Smooth muscle cell (in vitro differentiated cells): ENCODE measurements around the gene SENP2. TPM values are rescaled to one million over a fixed set of nuclear protein-coding genes. Genes with fewer than 3 reads are reported as not detected.

Source experiments
- DNase-seq: peaks from one replicate; lab custom pipeline; 2025; ENCODE audit not compliant: unreplicated experiment; lab: John Stamatoyannopoulos, UW
- H2AFZ ChIP-seq: fragments of 200-600 bp; sonication (generic); 2 replicates; pipeline ENCODE4 v1.6.0; 2016; ENCODE audit warnings: antibody characterized with exemption, low read depth, mild to moderate bottlenecking
- H3F3A ChIP-seq: fragments of 200-600 bp; sonication (generic); 2 replicates; pipeline ENCODE4 v1.6.0; 2017; ENCODE audit warnings: antibody characterized with exemption, low read depth
- H3K27ac ChIP-seq: fragments of 200-600 bp; sonication (generic); 2 replicates; pipeline ENCODE4 v1.5.1; 2016; ENCODE audit warnings: low read depth, mild to moderate bottlenecking
- H3K27me3 ChIP-seq: fragments of 200-600 bp; sonication (generic); 2 replicates; pipeline ENCODE4 v1.6.1; 2016; ENCODE audit warnings: low read depth, mild to moderate bottlenecking
- H3K36me3 ChIP-seq: fragments of 200-600 bp; sonication (generic); 2 replicates; pipeline ENCODE4 v1.5.1; 2016; ENCODE audit warnings: low read depth
- H3K4me1 ChIP-seq: fragments of 200-600 bp; sonication (generic); 2 replicates; pipeline ENCODE4 v1.5.1; 2016; ENCODE audit warnings: low read depth
- H3K4me2 ChIP-seq: fragments of 200-600 bp; sonication (generic); 2 replicates; pipeline ENCODE4 v1.6.0; 2016; ENCODE audit warnings: mild to moderate bottlenecking
- H3K4me3 ChIP-seq: fragments of 200-600 bp; sonication (generic); 2 replicates; pipeline ENCODE4 v1.5.1; 2016; ENCODE audit warnings: mild to moderate bottlenecking
- H3K79me2 ChIP-seq: fragments of 200-600 bp; sonication (generic); 2 replicates; pipeline ENCODE4 v1.6.0; 2016; ENCODE audit warnings: low read depth, mild to moderate bottlenecking
- H3K9ac ChIP-seq: fragments of 200-600 bp; sonication (generic); 2 replicates; pipeline ENCODE4 v1.6.0; 2016; ENCODE audit warnings: low read depth
- H3K9me3 ChIP-seq: fragments of 200-600 bp; sonication (generic); replicated peaks from 2 replicates; pipeline ENCODE4 v1.5.1; 2016; ENCODE audit warnings: low read depth
- H4K20me1 ChIP-seq: fragments of 200-600 bp; sonication (generic); 2 replicates; pipeline ENCODE4 v1.6.0; 2016; ENCODE audit warnings: low read depth
- CTCF ChIP-seq: fragments of 200-600 bp; sonication (generic); IDR thresholded peaks from 2 replicates; pipeline ENCODE4 v1.5.1; 2017; ENCODE audit warnings: borderline replicate concordance, mild to moderate bottlenecking, antibody characterized with exemption; ENCODE audit not compliant: insufficient read depth, poor library complexity, severe bottlenecking
- WGBS: methylation state at CpG from one replicate; pipeline ENCODE4 v1.1.7; 2016; ENCODE audit warnings: low lambda C conversion rate; 5-methylcytosine and 5-hydroxymethylcytosine counted together
- polyA plus RNA-seq: library from polyadenylated mRNA; unstranded; fragments of >200 nt; fragmentation: Nextera tagmentation; extraction: Ambion mirVana; gene quantifications from 2 replicates; pipeline ENCODE4 v1.2.1, GENCODE V29; 2016
- total RNA-seq: library from RNA; depleted of rRNA; stranded (reverse); fragments of >200 nt; gene quantifications from 2 replicates; pipeline ENCODE4 v1.2.3, GENCODE V29; 2014

Gene SENP2
- total and polyA plus RNA-seq, 2 experiments from 2014 or later, result 22.9 to 27.4 TPM

- Histone ChIP-seq H3K9ac (no peak overlapping the region), H3K9me3 (no peaks in the 10 kb centered on the region), H3K27me3 (no peaks in the 10 kb centered on the region), H3K36me3 (no peaks in the 10 kb centered on the region), H2AFZ (no peak overlapping the region), H4K20me1 (peaks cover 20% of the 10 kb centered on the region), H3K4me1 (no peaks in the 10 kb centered on the region), H3K4me2 (no peak overlapping the region), H3F3A (no peaks in the 10 kb centered on the region), H3K4me3 (no peak overlapping the region), H3K79me2 (peaks cover 19% of the 10 kb centered on the region), H3K27ac (no peak overlapping the region)
- no peak for DNase-seq
- WGBS, result 93% methylated on average over 3 of the region's 3 CpGs
- TF ChIP-seq CTCF, result no peak
Observed at GRCh38 chr3:185594073-185594472, 8.0 kb downstream of the SENP2 start.

GRCh38 chr3:185595526-185595925, 9.4 kb downstream of the SENP2 start:
- H3K27ac ChIP-seq, result no peak overlapping the region
- DNase-seq, result no peak
- H3K4me2 ChIP-seq, result no peak overlapping the region
- peaks cover 14% of the 10 kb centered on the region for H4K20me1 ChIP-seq
- H3F3A ChIP-seq, result no peaks in the 10 kb centered on the region
- H3K27me3 ChIP-seq, result no peaks in the 10 kb centered on the region
- 96% methylated on average over 4 of the region's 4 CpGs for WGBS
- H3K79me2 ChIP-seq, result peaks cover 12% of the 10 kb centered on the region
- H3K9me3 ChIP-seq, result no peaks in the 10 kb centered on the region
- no peak overlapping the region for H3K4me3 ChIP-seq
- no peak overlapping the region for H3K9ac ChIP-seq
- H2AFZ ChIP-seq, result no peak overlapping the region
- TF ChIP-seq CTCF, result no peak
- no peaks in the 10 kb centered on the region for H3K36me3 ChIP-seq
- no peaks in the 10 kb centered on the region for H3K4me1 ChIP-seq

- no peaks in the 10 kb centered on the region for H3F3A ChIP-seq
- no peaks in the 10 kb centered on the region for H4K20me1 ChIP-seq
- no peaks in the 10 kb centered on the region for H3K27me3 ChIP-seq
- H3K27ac ChIP-seq, result no peak overlapping the region
- H3K4me2 ChIP-seq, result no peak overlapping the region
- H3K4me1 ChIP-seq, result no peaks in the 10 kb centered on the region
- peaks cover 24% of the 10 kb centered on the region for H3K36me3 ChIP-seq
- no peak for DNase-seq
- H3K9me3 ChIP-seq, result no peaks in the 10 kb centered on the region
- H3K9ac ChIP-seq, result no peak overlapping the region
- no peak overlapping the region for H2AFZ ChIP-seq
- H3K79me2 ChIP-seq, result no peaks in the 10 kb centered on the region
- no peak for TF ChIP-seq CTCF
- H3K4me3 ChIP-seq, result no peak overlapping the region
Observed at GRCh38 chr3:185605566-185605965, 19.5 kb downstream of the SENP2 start.

GRCh38 chr3:185606196-185606595, 20.1 kb downstream of the SENP2 start:
- Histone ChIP-seq H3K4me3 (no peak overlapping the region), H3K79me2 (no peaks in the 10 kb centered on the region), H3K27me3 (no peaks in the 10 kb centered on the region), H3F3A (no peaks in the 10 kb centered on the region), H3K4me2 (no peak overlapping the region), H3K27ac (no peak overlapping the region), H3K36me3 (peaks cover 24% of the 10 kb centered on the region), H2AFZ (no peak overlapping the region), H3K9me3 (no peaks in the 10 kb centered on the region), H3K4me1 (no peaks in the 10 kb centered on the region), H4K20me1 (no peaks in the 10 kb centered on the region), H3K9ac (no peak overlapping the region)
- 94% methylated on average over 4 of the region's 4 CpGs for WGBS
- DNase-seq, result no peak
- no peak for TF ChIP-seq CTCF
